GM23338 (cell line): ENCODE measurements around the gene RHOB.
A peak's percentile ranks its signal among the peaks of the same experiment; 100 is the strongest.

ENCODE experiments used
- EZH2 ChIP-seq: fragments of 200-600 bp; sonication (generic); IDR thresholded peaks from one replicate; pipeline ENCODE4 v1.8.0; 2017; ENCODE audit warnings: antibody characterized with exemption, mild to moderate bottlenecking, low read depth; ENCODE audit not compliant: unreplicated experiment
- EZH2phosphoT487 ChIP-seq: fragments of 200-600 bp; sonication (generic); IDR thresholded peaks from one replicate; pipeline ENCODE4 v1.8.1; 2018; ENCODE audit warnings: antibody characterized with exemption; ENCODE audit not compliant: unreplicated experiment

DNA sequence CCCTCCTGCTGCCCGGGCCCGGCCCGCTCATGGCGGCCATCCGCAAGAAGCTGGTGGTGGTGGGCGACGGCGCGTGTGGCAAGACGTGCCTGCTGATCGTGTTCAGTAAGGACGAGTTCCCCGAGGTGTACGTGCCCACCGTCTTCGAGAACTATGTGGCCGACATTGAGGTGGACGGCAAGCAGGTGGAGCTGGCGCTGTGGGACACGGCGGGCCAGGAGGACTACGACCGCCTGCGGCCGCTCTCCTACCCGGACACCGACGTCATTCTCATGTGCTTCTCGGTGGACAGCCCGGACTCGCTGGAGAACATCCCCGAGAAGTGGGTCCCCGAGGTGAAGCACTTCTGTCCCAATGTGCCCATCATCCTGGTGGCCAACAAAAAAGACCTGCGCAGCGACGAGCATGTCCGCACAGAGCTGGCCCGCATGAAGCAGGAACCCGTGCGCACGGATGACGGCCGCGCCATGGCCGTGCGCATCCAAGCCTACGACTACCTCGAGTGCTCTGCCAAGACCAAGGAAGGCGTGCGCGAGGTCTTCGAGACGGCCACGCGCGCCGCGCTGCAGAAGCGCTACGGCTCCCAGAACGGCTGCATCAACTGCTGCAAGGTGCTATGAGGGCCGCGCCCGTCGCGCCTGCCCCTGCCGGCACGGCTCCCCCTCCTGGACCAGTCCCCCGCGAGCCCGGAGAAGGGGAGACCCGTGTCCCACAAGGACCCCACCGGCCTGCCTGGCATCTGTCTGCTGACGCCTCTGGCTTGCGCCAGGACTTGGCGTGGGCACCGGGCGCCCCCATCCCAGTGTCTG is 767 bp downstream of the RHOB start:
- no peak for TF ChIP-seq EZH2phosphoT487
- peak; percentile 34 for TF ChIP-seq EZH2
